B cell (primary cell): ENCODE measurements around the gene HIC1. TPM values are rescaled to one million over a fixed set of nuclear protein-coding genes. Genes with fewer than 3 reads are reported as not detected.

Source experiments
- ATAC-seq: fragments of 200-7000 bp; cut with Tn5 transposase; one replicate; pipeline ENCODE4 v1.10.0; 2021; ENCODE audit warnings: low read depth, mild to moderate bottlenecking, moderate number of reproducible peaks, moderate library complexity
- CTCF ChIA-PET: fragments of 350-600 bp; sonication (Branson Sonifier 250); formaldehyde crosslinking; loops from one replicate; lab custom pipeline; 2021; ENCODE audit warnings: antibody characterized with exemption, inconsistent platforms; lab: Charles Lee
- POLR2A ChIA-PET: fragments of 350-600 bp; sonication (Branson Sonifier 250); formaldehyde crosslinking; loops from one replicate; lab custom pipeline; 2021; ENCODE audit warnings: antibody characterized with exemption; lab: Charles Lee
- DNase-seq: peaks from one replicate; pipeline ENCODE4 v3.0.0; 2013
- H2AFZ ChIP-seq: 2 replicates; pipeline ENCODE4 v1.6.1; 2012; ENCODE audit warnings: mild to moderate bottlenecking, low read depth, low read length; ENCODE audit not compliant: insufficient read depth, poor library complexity, severe bottlenecking
- H3K27ac ChIP-seq, 2 donors: 1 replicate in 1 of 2; 2 replicates in 1 of 2; pipeline ENCODE4 v1.5.1; 2012 to 2013; ENCODE audit warnings: low read length in 2 of 2, mild to moderate bottlenecking in 2 of 2, moderate library complexity in 1 of 2
- H3K27me3 ChIP-seq, 4 experiments: fragments of 200-600 bp in 1 of 4; sonication (generic) in 1 of 4; replicated peaks in 1 of 4; 1 replicate in 2 of 4; 2 replicates in 2 of 4; pipeline versions ENCODE4 v1.6.1 to v1.7.0; 2013 to 2016; ENCODE audit warnings: low read length in 3 of 4, mild to moderate bottlenecking in 2 of 4, mixed read lengths in 1 of 4, moderate library complexity in 1 of 4; ENCODE audit not compliant: insufficient read depth in 4 of 4, control insufficient read depth in 3 of 4; ENCODE audit errors: control extremely low read depth in 1 of 4
- H3K36me3 ChIP-seq, 2 experiments: replicated peaks in 1 of 2; 1 replicate in 1 of 2; 2 replicates in 1 of 2; pipeline versions ENCODE4 v1.6.1 to v1.7.1; 2013; ENCODE audit warnings: low read length in 1 of 2; ENCODE audit not compliant: insufficient read depth in 2 of 2, control insufficient read depth in 1 of 2; ENCODE audit errors: control extremely low read depth in 1 of 2, extremely low read depth in 1 of 2
- H3K4me1 ChIP-seq, 2 donors: fragments of 200-600 bp in 1 of 2; sonication (generic) in 1 of 2; 1 replicate in 1 of 2; 2 replicates in 1 of 2; pipeline versions ENCODE4 v1.5.1 to v1.6.1; 2013 to 2017; ENCODE audit warnings: low read length in 2 of 2; ENCODE audit not compliant: control insufficient read depth in 2 of 2, insufficient read depth in 2 of 2
- H3K4me2 ChIP-seq: replicated peaks from 2 replicates; pipeline ENCODE3; 2012; ENCODE audit warnings: mild to moderate bottlenecking, low read depth, low read length; ENCODE audit not compliant: poor library complexity, severe bottlenecking
- H3K4me3 ChIP-seq, 5 experiments: fragments of 200-600 bp in 1 of 5; sonication (generic) in 1 of 5; 1 replicate in 3 of 5; 2 replicates in 2 of 5; pipeline versions ENCODE4 v1.5.1 to v1.7.0; 2011 to 2016; ENCODE audit warnings: low read length in 4 of 5, mild to moderate bottlenecking in 4 of 5, low read depth in 2 of 5, control low read depth in 1 of 5, moderate library complexity in 1 of 5; ENCODE audit not compliant: insufficient read depth in 1 of 5; ENCODE audit errors: control extremely low read depth in 1 of 5, extremely low read depth in 1 of 5
- H3K79me2 ChIP-seq: fragments of 200-600 bp; sonication (generic); one replicate; pipeline ENCODE4 v1.6.0; 2016; ENCODE audit warnings: low read length; ENCODE audit not compliant: control insufficient read depth, insufficient read depth
- H3K9ac ChIP-seq: fragments of 200-600 bp; sonication (generic); 2 replicates; pipeline ENCODE4 v1.6.1; 2017; ENCODE audit warnings: mild to moderate bottlenecking, low read length, moderate library complexity
- H3K9me3 ChIP-seq, 3 donors: one replicate each; pipeline versions ENCODE4 v1.6.1 to v1.7.1; 2013; ENCODE audit warnings: low read length in 2 of 3; ENCODE audit not compliant: control insufficient read depth in 2 of 3, insufficient read depth in 1 of 3; ENCODE audit errors: control extremely low read depth in 1 of 3
- H4K20me1 ChIP-seq: 2 replicates; pipeline ENCODE4 v1.6.0; 2012; ENCODE audit warnings: mild to moderate bottlenecking, low read length; ENCODE audit not compliant: insufficient read depth, control insufficient read depth, poor library complexity, severe bottlenecking
- H3K27ac Mint-ChIP-seq: one replicate; pipeline ENCODE4 v1.8.0; 2021; ENCODE audit warnings: mixed read lengths
- H3K27me3 Mint-ChIP-seq: one replicate; pipeline ENCODE4 v1.8.0; 2021; ENCODE audit warnings: mixed read lengths
- H3K4me1 Mint-ChIP-seq: one replicate; pipeline ENCODE4 v1.8.0; 2021; ENCODE audit warnings: mixed read lengths
- H3K4me3 Mint-ChIP-seq: one replicate; pipeline ENCODE4 v1.8.0; 2021; ENCODE audit warnings: mixed read lengths
- H3K9me3 Mint-ChIP-seq: one replicate; pipeline ENCODE4 v1.8.0; 2022; ENCODE audit warnings: mixed read lengths; ENCODE audit not compliant: insufficient read depth
- CTCF ChIP-seq: fragments of 200-600 bp; IDR thresholded peaks from one replicate; pipeline ENCODE4 v1.8.0; 2022; ENCODE audit warnings: antibody characterized with exemption, mild to moderate bottlenecking
- EZH2 ChIP-seq: IDR thresholded peaks from 2 replicates; pipeline ENCODE4 v1.6.1; 2012; ENCODE audit warnings: borderline replicate concordance, low read depth, mild to moderate bottlenecking, moderate library complexity, low read length; ENCODE audit not compliant: insufficient read depth, poor library complexity, severe bottlenecking
- WGBS: methylation state at CpG from one replicate; pipeline ENCODE4 v1.1.5; 2013; ENCODE audit warnings: missing lambda C conversion rate; ENCODE audit not compliant: insufficient coverage; 5-methylcytosine and 5-hydroxymethylcytosine counted together
- intact Hi-C: fragments of 100-400 bp; cut with micrococcal nuclease; formaldehyde crosslinking; loops from one replicate; pipeline ENCODE4 v1.10.0; 2022
- polyA plus RNA-seq: library from polyadenylated mRNA; depleted of rRNA; stranded (reverse); fragments of >200 nt; gene quantifications from 2 replicates; pipeline ENCODE4 v1.2.3, GENCODE V29; 2012
- total RNA-seq, 2 donors: library from RNA; stranded (reverse); fragments of 120-200 nt in 1 of 2; gene quantifications; 1 replicate in 1 of 2; 2 replicates in 1 of 2; pipeline versions ENCODE4 v1.2.3 to v1.2.4, GENCODE V29; 2013 to 2022

The HIC1 gene
- total and polyA plus RNA-seq, 2 donors (not counting 1 experiment from before 2014, with no cell fraction given), result 0.46 to 1.9 TPM

GRCh38 chr17:2086306-2086705, 31.4 kb downstream of the HIC1 start:
- H3K79me2 ChIP-seq, result no peaks in the 10 kb centered on the region
- TF ChIP-seq CTCF (no peak), EZH2 (no peak)
- H3K27ac Mint-ChIP-seq, result peak overlapping the region; percentile 39
- H3K4me3 ChIP-seq, result no peak overlapping the region
- no peaks in the 10 kb centered on the region for H3K9me3 Mint-ChIP-seq
- peaks cover 0 to 22% of the 10 kb centered on the region in 2 experiments for H3K36me3 ChIP-seq
- no peaks in the 10 kb centered on the region for H3K9me3 ChIP-seq
- WGBS, result 27% methylated on average over 3 of the region's 3 CpGs
- no peaks in the 10 kb centered on the region for H3K27me3 Mint-ChIP-seq
- no peak overlapping the region for H3K27ac ChIP-seq
- no peak for ATAC-seq
- no peak overlapping the region for H2AFZ ChIP-seq
- H3K4me2 ChIP-seq, result no peak overlapping the region
- CTCF ChIA-PET, result interaction anchor here (0.8 to 6.6 kb wide), 3 partner anchors 10 to 159 kb away, joined by 3 to 92 read pairs (median 7); partner anchors contain the start of gene HIC1
- peaks cover 50 to 69% of the 10 kb centered on the region in 2 donors for H3K4me1 ChIP-seq
- H3K27me3 ChIP-seq, result no peaks in the 10 kb centered on the region
- H3K4me1 Mint-ChIP-seq, result peaks cover 70% of the 10 kb centered on the region
- DNase-seq, result no peak
- no peaks in the 10 kb centered on the region for H4K20me1 ChIP-seq
- H3K9ac ChIP-seq, result no peak overlapping the region
- no peak overlapping the region for H3K4me3 Mint-ChIP-seq
- intact Hi-C loops, result loop anchor here (10.0 kb wide), 1 partner anchor 48 kb away; no protein-coding TSS in a partner anchor
- POLR2A ChIA-PET, result no interaction called here

GRCh38 chr17:2087597-2088211, 32.8 kb downstream of the HIC1 start:
- no peaks in the 10 kb centered on the region for H4K20me1 ChIP-seq
- H3K27me3 Mint-ChIP-seq, result no peaks in the 10 kb centered on the region
- peak overlapping the region; percentile 40 to 85 for H3K27ac ChIP-seq
- TF ChIP-seq CTCF, result no peak
- DNase-seq (peak; percentile 74), ATAC-seq (peak; percentile 58)
- peaks cover 0 to 12% of the 10 kb centered on the region in 2 experiments for H3K36me3 ChIP-seq
- H3K27me3 ChIP-seq, result no peaks in the 10 kb centered on the region
- ChIA-PET CTCF (interaction anchor here (3.3 to 6.6 kb wide), 3 partner anchors 23 to 157 kb away, joined by 14 to 92 read pairs (median 32); partner anchors contain the start of gene HIC1), POLR2A (interaction anchor here (0.6 to 1.2 kb wide), 3 partner anchors 12 to 31 kb away, joined by 3 to 5 read pairs (median 3); no protein-coding TSS in a partner anchor)
- no peak overlapping the region for H2AFZ ChIP-seq
- peak overlapping the region; percentile 81 for H3K27ac Mint-ChIP-seq
- peaks cover 50 to 69% of the 10 kb centered on the region in 2 donors for H3K4me1 ChIP-seq
- H3K79me2 ChIP-seq, result no peaks in the 10 kb centered on the region
- no peaks in the 10 kb centered on the region for H3K9me3 Mint-ChIP-seq
- H3K4me3 Mint-ChIP-seq, result peak overlapping the region; percentile 92
- no peaks in the 10 kb centered on the region for H3K9me3 ChIP-seq
- H3K9ac ChIP-seq, result no peak overlapping the region
- intact Hi-C loops, result loop anchor here (1.0 to 10.0 kb wide), 2 partner anchors 29 to 47 kb away; no protein-coding TSS in a partner anchor
- H3K4me2 ChIP-seq, result peak overlapping the region; percentile 73
- H3K4me1 Mint-ChIP-seq, result peaks cover 72% of the 10 kb centered on the region
- WGBS, result 19% methylated on average over 7 of the region's 10 CpGs
- no peak overlapping the region for H3K4me3 ChIP-seq
